Measurements from ENCODE around the gene HFE. TPM values are rescaled to one million over a fixed set of nuclear protein-coding genes. Genes with fewer than 3 reads are reported as not detected.

HFE gene
- total and polyA plus RNA-seq, 8 donors = 1.5 to 8.2 (median 3.7) TPM

DNA sequence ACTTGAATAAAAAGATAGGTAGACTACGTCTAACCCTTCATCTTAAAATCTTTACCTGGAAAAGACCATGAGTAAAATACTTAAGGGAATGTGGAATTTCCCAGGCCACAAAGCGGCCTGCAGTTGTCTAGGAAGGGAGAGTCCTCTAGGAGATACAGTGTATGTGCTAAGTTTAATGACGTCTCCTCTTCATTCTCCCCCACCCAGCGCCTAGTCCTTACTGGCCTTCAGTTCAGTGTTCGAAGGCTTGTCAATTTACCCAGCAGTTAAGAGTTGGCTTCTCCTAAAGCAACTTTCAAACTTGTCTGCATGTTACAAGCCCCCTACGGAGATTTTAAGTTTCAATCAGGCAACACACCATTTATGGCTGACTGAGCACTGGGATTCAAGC lies 35.2 kb downstream of the HFE start:
- TF ChIP-seq, protein P1, sequence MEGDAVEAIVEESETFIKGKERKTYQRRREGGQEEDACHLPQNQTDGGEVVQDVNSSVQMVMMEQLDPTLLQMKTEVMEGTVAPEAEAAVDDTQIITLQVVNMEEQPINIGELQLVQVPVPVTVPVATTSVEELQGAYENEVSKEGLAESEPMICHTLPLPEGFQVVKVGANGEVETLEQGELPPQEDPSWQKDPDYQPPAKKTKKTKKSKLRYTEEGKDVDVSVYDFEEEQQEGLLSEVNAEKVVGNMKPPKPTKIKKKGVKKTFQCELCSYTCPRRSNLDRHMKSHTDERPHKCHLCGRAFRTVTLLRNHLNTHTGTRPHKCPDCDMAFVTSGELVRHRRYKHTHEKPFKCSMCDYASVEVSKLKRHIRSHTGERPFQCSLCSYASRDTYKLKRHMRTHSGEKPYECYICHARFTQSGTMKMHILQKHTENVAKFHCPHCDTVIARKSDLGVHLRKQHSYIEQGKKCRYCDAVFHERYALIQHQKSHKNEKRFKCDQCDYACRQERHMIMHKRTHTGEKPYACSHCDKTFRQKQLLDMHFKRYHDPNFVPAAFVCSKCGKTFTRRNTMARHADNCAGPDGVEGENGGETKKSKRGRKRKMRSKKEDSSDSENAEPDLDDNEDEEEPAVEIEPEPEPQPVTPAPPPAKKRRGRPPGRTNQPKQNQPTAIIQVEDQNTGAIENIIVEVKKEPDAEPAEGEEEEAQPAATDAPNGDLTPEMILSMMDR (IDR thresholded peaks at IDR 0.05) = no peak
- TF ChIP-seq EP300 (IDR thresholded peaks at IDR 0.05) = no peak
- H3K36me3 ChIP-seq = no peaks in the 10 kb centered on the region
- H3K9me3 ChIP-seq = no peaks in the 10 kb centered on the region
- peak overlapping the region; percentile 61 to 80 (median 69) for H3K4me3 ChIP-seq
- WGBS, 5 donors = 56 to 66% (median 61%) methylated on average over 6 of the region's 6 CpGs
- H3K27me3 ChIP-seq = no peaks in the 10 kb centered on the region
- intact Hi-C loops (cut with DNase I; ENCODE audit: low total_unique reads) = no loop called here
- H3K4me1 ChIP-seq = peaks cover 4 to 37% (median 14%) of the 10 kb centered on the region in 4 donors
- H3K27ac ChIP-seq = peak overlapping the region; percentile 92 to 100 (median 98)
- no peak for DNase-seq

DNA sequence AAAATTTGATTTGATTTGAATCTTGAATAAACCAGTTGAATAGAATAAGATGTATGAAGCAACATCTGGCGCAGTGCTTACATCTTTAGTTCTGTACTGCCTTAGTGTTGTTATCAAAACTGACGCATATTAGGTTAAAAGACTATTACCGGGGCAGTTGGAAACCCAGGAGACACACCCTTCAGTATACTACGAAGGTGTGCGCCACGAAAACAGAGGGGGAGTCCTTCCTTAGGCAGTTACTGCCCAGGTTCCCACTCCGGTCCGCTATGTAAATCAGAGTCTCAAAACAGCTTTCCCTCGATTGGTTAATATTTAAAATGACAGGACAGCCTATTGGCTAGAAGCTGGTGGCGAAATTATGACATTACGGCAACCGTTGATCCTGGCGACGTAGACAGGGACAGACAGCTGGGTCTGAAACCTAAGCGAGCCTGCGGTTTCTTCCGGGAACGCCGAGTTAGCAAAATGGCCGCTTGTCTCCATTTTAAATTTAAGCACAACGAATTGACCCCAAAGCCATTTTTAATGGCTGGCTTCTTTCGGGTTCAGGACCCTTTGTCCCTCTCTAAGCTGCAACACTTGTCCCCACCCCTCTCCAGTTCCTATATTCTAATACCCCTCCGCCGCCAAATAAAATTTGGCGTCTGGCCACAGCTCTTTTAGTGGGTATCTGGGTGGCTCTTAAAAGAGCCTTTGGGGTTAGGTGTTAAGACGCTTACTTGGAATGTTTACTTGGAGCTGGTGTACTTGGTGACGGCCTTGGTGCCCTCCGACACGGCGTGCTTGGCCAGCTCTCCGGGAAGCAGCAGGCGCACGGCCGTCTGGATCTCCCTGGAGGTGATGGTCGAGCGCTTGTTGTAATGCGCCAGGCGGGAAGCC lies 35.8 kb downstream of the HFE start:
- intact Hi-C loops (cut with DNase I; ENCODE audit: low total_unique reads) = no loop called here
- peak overlapping the region; percentile 92 to 100 (median 98) for H3K27ac ChIP-seq
- TF ChIP-seq POLR2AphosphoS5 (IDR thresholded peaks at IDR 0.05) = peak; percentile 96 to 99 (median 98)
- TF ChIP-seq POLR2A (IDR thresholded peaks at IDR 0.05) = peak in 2 of 4 donors; percentile 91 to 94
- TF ChIP-seq, protein P1 (IDR thresholded peaks at IDR 0.05) = peak in 1 of 7 experiments; percentile 10
- peak; percentile 62 for TF ChIP-seq EP300 (IDR thresholded peaks at IDR 0.05)
- peaks cover 0 to 6% (median 3%) of the 10 kb centered on the region in 4 donors for H3K36me3 ChIP-seq
- peak overlapping the region; percentile 61 to 80 (median 69) for H3K4me3 ChIP-seq
- 1% methylated on average over 27 to 38 of the region's 38 CpGs for WGBS, 5 donors
- peak; percentile 93 to 99 for DNase-seq
- peaks cover 10 to 44% (median 21%) of the 10 kb centered on the region in 4 donors for H3K4me1 ChIP-seq
- H3K27me3 ChIP-seq = no peaks in the 10 kb centered on the region
- no peaks in the 10 kb centered on the region for H3K9me3 ChIP-seq

DNA sequence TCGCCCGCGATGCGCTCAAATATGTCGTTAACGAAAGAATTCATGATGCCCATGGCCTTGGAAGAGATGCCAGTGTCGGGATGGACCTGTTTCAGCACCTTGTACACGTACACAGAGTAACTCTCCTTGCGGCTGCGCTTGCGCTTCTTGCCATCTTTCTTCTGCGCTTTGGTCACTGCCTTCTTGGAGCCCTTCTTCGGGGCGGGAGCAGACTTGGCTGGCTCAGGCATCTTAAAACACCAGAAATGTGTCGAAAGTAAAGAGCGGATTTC lies 36.4 kb downstream of the HFE start:
- intact Hi-C loops (cut with DNase I; ENCODE audit: low total_unique reads) = no loop called here
- TF ChIP-seq EP300 (IDR thresholded peaks at IDR 0.05) = no peak
- peak in 2 of 3 donors; percentile 74 to 96 for TF ChIP-seq POLR2AphosphoS5 (IDR thresholded peaks at IDR 0.05)
- TF ChIP-seq, protein P1 (IDR thresholded peaks at IDR 0.05) = no peak
- peak in 1 of 4 donors; percentile 92 for TF ChIP-seq POLR2A (IDR thresholded peaks at IDR 0.05)
- peak in 1 of 2 donors; percentile 81 for DNase-seq

DNA sequence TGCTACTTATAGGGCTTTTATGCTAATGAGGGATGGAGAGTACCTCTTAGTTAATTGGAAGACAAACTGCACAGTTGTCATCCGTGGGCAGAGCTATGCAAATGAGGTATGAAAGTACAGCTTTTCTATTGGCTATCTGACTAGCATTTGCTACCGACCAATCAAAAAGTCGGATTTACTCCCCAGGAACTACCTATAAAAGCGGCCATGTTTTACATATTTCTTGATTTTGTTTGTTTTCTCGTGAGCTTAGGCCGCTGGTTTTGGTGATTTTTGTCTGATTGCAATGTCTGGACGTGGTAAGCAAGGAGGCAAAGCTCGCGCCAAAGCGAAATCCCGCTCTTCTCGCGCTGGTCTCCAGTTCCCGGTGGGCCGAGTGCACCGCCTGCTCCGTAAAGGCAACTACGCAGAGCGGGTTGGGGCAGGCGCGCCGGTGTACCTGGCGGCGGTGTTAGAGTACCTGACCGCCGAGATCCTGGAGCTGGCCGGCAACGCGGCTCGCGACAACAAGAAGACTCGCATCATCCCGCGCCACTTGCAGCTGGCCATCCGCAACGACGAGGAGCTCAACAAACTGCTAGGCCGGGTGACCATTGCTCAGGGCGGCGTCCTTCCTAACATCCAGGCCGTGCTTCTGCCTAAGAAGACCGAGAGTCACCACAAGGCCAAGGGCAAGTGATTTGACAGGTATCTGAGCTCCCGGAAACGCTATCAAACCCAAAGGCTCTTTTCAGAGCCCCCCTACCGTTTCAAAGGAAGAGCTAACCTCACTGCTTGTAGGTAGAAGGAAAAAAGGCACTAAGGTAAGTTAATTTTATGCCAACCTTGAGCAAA lies 36.9 kb downstream of the HFE start:
- no peaks in the 10 kb centered on the region for H3K27me3 ChIP-seq
- no peaks in the 10 kb centered on the region for H3K9me3 ChIP-seq
- peak; percentile 72 to 98 for DNase-seq
- intact Hi-C loops (cut with DNase I; ENCODE audit: low total_unique reads) = no loop called here
- H3K27ac ChIP-seq = peak overlapping the region; percentile 97 to 100 (median 99)
- H3K4me3 ChIP-seq = peak overlapping the region; percentile 61 to 80 (median 69)
- peaks cover 0 to 16% (median 9%) of the 10 kb centered on the region in 4 donors for H3K36me3 ChIP-seq
- TF ChIP-seq POLR2AphosphoS5 (IDR thresholded peaks at IDR 0.05) = peak; percentile 100
- TF ChIP-seq EP300 (IDR thresholded peaks at IDR 0.05) = no peak
- TF ChIP-seq POLR2A (IDR thresholded peaks at IDR 0.05) = peak in 2 of 4 donors; percentile 100
- TF ChIP-seq, protein P1 (IDR thresholded peaks at IDR 0.05) = no peak
- WGBS, 5 donors = 0 to 2% (median 0%) methylated on average over 35 to 45 of the region's 45 CpGs
- H3K4me1 ChIP-seq = peaks cover 16 to 52% (median 31%) of the 10 kb centered on the region in 4 donors

More for the DNA sequence above, 36.4 kb downstream of the HFE start:
- no peaks in the 10 kb centered on the region for H3K27me3 ChIP-seq
- peaks cover 16 to 48% (median 26%) of the 10 kb centered on the region in 4 donors for H3K4me1 ChIP-seq
- H3K36me3 ChIP-seq = peaks cover 0 to 11% (median 6%) of the 10 kb centered on the region in 4 donors
- peak overlapping the region; percentile 92 to 100 (median 98) for H3K27ac ChIP-seq
- peak overlapping the region; percentile 61 to 80 (median 69) for H3K4me3 ChIP-seq
- no peaks in the 10 kb centered on the region for H3K9me3 ChIP-seq
- 0 to 1% (median 0%) methylated on average over 15 to 16 of the region's 16 CpGs for whole genome bisulfite sequencing, 5 donors
